Fibroblast of lung (primary cell): ENCODE results near the gene PCDHGC3.

Experiments used
- CTCF ChIP-seq, 2 donors: IDR thresholded peaks in 1 of 2; conservative IDR thresholded peaks in 1 of 2; 1 replicate in 1 of 2; 2 replicates in 1 of 2; pipeline ENCODE4 v1.5.1; 2011 to 2012; ENCODE audit warnings: low read length in 2 of 2, control low read depth in 1 of 2, inconsistent platforms in 1 of 2, low read depth in 1 of 2, mild to moderate bottlenecking in 1 of 2
- EZH2 ChIP-seq: IDR thresholded peaks from 2 replicates; pipeline ENCODE4 v1.5.1; 2012; ENCODE audit warnings: low read length, control low read depth, mild to moderate bottlenecking; ENCODE audit errors: missing control alignments

DNA sequence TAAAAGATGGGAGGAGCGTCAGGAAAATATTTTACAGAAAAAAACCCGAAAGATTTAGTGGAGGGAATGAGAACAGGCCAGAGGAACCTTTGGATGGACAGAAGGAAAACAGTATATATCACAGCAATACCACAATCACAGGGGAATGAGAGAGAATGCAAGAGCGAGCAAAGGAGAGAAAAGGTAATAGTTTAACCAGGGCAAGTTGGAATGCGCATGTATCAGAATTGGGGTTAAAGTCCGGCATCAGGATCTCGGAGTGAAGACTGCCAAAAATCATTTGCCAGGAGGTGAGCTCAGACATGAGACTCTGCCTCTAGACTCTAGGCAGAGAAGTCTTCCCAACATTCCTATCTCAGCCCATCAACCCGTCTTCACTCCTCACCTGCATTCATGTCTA is 49.9 kb downstream of the PCDHGC3 start:
- TF ChIP-seq EZH2 (no peak), CTCF (conservative IDR thresholded peaks at IDR 0.05 in 1 of 2, IDR thresholded peaks at IDR 0.05 in 1 of 2; ENCODE audit: low read depth in 1 of 2, low read length in 2 of 2) (no peak)
